Activated naive CD4-positive, alpha-beta T cell treated with anti-CD3 and anti-CD28 coated beads for 36 hours (primary cell): ENCODE results near the gene CCR6. TPM values are rescaled to one million over a fixed set of nuclear protein-coding genes. Genes with fewer than 3 reads are reported as not detected.
"Not testable (repeated sequence)": the region's sequence is repeated elsewhere in the genome, so short reads cannot be mapped to it uniquely, and the experiment has no call there.

Experiments used
- CTCF ChIA-PET: fragments of 350-600 bp; sonication (Branson Sonifier 250); formaldehyde crosslinking; loops from one replicate; lab custom pipeline; 2021; ENCODE audit warnings: antibody characterized with exemption; lab: Charles Lee
- DNase-seq: peaks from one replicate; pipeline ENCODE4 v3.0.0-alpha.2; 2020
- H3K27ac Mint-ChIP-seq: one replicate; pipeline ENCODE4 v1.8.0; 2021; ENCODE audit warnings: mild to moderate bottlenecking, mixed read lengths
- H3K27me3 Mint-ChIP-seq: one replicate; pipeline ENCODE4 v1.8.0; 2021; ENCODE audit warnings: low read depth, mixed read lengths
- H3K36me3 Mint-ChIP-seq: one replicate; pipeline ENCODE4 v1.8.0; 2021; ENCODE audit warnings: low read depth, mixed read lengths
- H3K4me1 Mint-ChIP-seq: one replicate; pipeline ENCODE4 v1.8.0; 2021; ENCODE audit warnings: low read depth, mixed read lengths
- H3K4me3 Mint-ChIP-seq: one replicate; pipeline ENCODE4 v1.8.0; 2021; ENCODE audit warnings: mild to moderate bottlenecking, moderate library complexity, mixed read lengths
- H3K9me3 Mint-ChIP-seq: one replicate; pipeline ENCODE4 v1.8.0; 2021; ENCODE audit warnings: mixed read lengths
- intact Hi-C: fragments of 100-400 bp; cut with micrococcal nuclease; formaldehyde crosslinking; loops from one replicate; pipeline ENCODE4 v1.15.1; 2023
- total RNA-seq, 2 experiments: library from RNA; stranded (reverse); gene quantifications; one replicate each; pipeline ENCODE4 v1.2.3, GENCODE V29; 2021

The CCR6 gene
- total RNA-seq, 2 experiments from 2014 or later, result 0.31 to 0.37 TPM

DNA sequence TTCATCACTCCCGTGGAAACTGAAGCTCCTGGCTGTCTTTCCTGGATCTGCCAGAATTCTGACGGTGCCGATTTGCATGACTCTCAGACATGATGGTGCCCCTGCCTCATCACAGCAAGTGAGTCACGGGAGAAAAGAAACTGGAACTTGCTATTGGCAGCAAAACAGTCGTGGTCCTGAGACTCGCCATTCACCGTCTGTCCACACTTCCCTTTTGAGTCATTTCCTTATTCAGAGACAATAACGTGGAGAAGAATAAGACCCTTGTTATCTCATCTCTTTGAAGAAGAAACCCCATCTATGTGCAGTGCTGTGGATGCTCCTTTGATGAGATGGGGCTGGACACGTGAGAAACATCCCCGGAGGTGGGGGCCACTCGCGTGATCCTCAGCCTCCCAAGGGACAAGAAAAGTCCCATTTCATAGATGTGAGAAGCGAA, 30.6 kb downstream of the CCR6 start:
- Mint-ChIP-seq H3K4me1 (peaks cover 8% of the 10 kb centered on the region), H3K9me3 (no peaks in the 10 kb centered on the region), H3K36me3 (no peaks in the 10 kb centered on the region), H3K27ac (no peak overlapping the region), H3K27me3 (no peaks in the 10 kb centered on the region), H3K4me3 (no peak overlapping the region)
- CTCF ChIA-PET, result no interaction called here
- no peak for DNase-seq
- intact Hi-C loops, result no loop called here

DNA sequence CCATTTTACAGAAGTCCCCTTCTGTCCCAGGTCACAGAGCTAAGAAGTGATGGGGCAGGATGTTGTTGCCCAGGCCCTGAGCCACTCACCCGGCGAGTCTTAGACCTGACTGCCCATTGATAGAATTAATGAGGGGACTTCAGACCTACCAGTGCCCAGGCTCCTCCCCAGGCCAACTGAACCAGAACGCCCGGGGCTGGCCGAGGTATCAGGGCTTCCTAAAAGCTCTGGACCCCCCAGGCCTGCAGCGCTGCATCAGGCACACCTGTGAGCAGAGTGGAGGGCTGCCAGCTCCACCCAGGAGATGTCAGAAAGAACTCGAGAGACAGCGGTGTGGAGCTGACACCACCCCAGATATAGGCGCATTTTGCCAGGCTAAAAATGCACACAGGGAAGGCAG, 31.4 kb downstream of the CCR6 start:
- intact Hi-C loops, result no loop called here
- CTCF ChIA-PET, result no interaction called here
- no peaks in the 10 kb centered on the region for H3K27me3 Mint-ChIP-seq
- H3K4me3 Mint-ChIP-seq, result no peak overlapping the region
- H3K9me3 Mint-ChIP-seq, result no peaks in the 10 kb centered on the region
- no peak overlapping the region for H3K27ac Mint-ChIP-seq
- no peaks in the 10 kb centered on the region for H3K36me3 Mint-ChIP-seq
- H3K4me1 Mint-ChIP-seq, result peaks cover 8% of the 10 kb centered on the region
- DNase-seq, result no peak

DNA sequence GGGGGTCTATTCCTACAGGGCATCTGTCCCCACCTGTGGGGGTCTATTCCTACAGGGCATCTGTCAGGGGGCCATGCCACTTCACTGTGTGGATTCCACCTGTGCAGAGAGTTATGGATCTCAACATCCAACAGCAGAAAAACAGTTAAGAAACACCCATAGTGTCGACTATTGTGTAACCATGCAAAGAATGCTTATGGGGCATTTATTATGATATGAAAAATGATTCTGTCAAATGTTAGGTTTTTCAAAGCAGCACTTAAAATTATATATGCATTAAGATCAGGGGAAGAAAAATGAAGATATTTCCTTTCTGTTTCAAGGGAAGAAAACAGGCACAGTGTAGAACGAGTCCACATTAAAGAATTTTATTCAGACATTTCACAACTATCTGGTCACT, 32.0 kb downstream of the CCR6 start:
- no peak for DNase-seq
- no peaks in the 10 kb centered on the region for H3K36me3 Mint-ChIP-seq
- no peak overlapping the region for H3K4me3 Mint-ChIP-seq
- H3K9me3 Mint-ChIP-seq, result no peaks in the 10 kb centered on the region
- no peaks in the 10 kb centered on the region for H3K27me3 Mint-ChIP-seq
- CTCF ChIA-PET, result no interaction called here
- intact Hi-C loops, result no loop called here
- peaks cover 8% of the 10 kb centered on the region for H3K4me1 Mint-ChIP-seq
- H3K27ac Mint-ChIP-seq, result no peak overlapping the region

- H3K27me3 Mint-ChIP-seq, result no peaks in the 10 kb centered on the region
- DNase-seq, result no peak
- intact Hi-C loops, result no loop called here
Observed at GRCh38 chr6:167157414-167157813, 34.5 kb downstream of the CCR6 start.

DNA sequence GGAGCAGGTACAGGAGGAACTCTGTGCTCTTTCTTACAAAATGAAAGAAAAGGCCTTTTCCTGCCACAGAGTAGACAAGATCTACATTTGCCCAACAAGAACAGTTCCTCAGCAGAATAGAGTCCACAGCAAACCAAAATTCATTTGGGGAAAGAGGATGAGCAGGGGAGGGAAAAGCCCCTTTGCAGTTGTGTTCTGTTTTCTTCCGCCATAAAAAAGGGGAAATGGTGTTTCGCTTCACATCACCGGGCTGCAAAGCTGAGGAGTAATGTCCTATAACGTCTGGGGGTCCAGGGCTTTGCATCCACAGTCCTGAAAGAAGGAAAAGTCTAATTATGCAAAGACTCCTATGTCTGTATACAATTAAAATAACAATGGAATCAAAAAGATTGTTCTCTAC, 35.0 kb downstream of the CCR6 start, which contains the start of gene GPR31:
GPR31 (minus strand) TSS at position 118 of the 400 bp plus-strand sequence. CDS start 149 bp downstream, outside the sequence.
- no peak for DNase-seq
- no peaks in the 10 kb centered on the region for H3K27me3 Mint-ChIP-seq
- H3K27ac Mint-ChIP-seq, result no peak within 1 kb of the TSS
- peaks cover 2% of the 10 kb centered on the region for H3K4me1 Mint-ChIP-seq
- no peak within 1 kb of the TSS for H3K4me3 Mint-ChIP-seq
- CTCF ChIA-PET, result no interaction called here
- H3K36me3 Mint-ChIP-seq, result no peaks in the 10 kb centered on the region
- intact Hi-C loops, result no loop called here
- H3K9me3 Mint-ChIP-seq, result no peaks in the 10 kb centered on the region

More at GRCh38 chr6:167157414-167157813, 34.5 kb downstream of the CCR6 start:
- peaks cover 2% of the 10 kb centered on the region for H3K4me1 Mint-ChIP-seq
- no peaks in the 10 kb centered on the region for H3K36me3 Mint-ChIP-seq
- no peak overlapping the region for H3K27ac Mint-ChIP-seq
- no peak overlapping the region for H3K4me3 Mint-ChIP-seq
- no peaks in the 10 kb centered on the region for H3K9me3 Mint-ChIP-seq
- CTCF ChIA-PET, result no interaction called here

DNA sequence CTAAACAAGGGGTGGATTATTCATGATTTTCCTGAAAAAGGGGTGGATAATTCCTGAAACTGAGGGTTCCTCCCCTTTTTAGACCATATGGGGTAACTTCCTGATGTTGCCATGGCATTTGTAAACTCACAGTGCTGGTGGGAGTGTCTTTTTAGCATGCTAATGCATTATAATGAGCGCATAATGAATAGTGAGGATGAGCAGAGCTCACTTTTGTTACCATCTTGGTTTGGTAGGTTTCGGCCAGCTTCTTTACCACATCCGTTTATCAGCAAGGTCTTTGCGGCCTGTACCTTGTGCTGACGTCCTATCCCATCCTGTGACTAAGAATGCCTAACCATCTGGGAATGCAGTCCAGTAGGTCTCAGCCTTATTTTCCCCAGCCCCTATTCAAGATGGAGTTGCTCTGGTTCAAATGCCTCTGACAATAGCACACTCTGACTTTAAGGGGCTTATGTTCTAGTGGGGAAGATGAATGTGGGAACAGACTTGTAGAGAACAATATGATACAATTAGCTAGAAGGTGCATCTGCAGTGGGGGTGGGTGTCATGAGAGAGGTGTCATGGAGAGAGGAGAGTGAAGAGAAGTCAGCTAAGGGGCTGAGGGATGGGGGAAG, 39.1 kb downstream of the CCR6 start:
- Mint-ChIP-seq H3K4me1 (peaks cover 6% of the 10 kb centered on the region), H3K27ac (no peak overlapping the region), H3K27me3 (no peaks in the 10 kb centered on the region), H3K4me3 (no peak overlapping the region), H3K36me3 (no peaks in the 10 kb centered on the region), H3K9me3 (no peaks in the 10 kb centered on the region)
- CTCF ChIA-PET, result no interaction called here
- DNase-seq, result no peak
- intact Hi-C loops, result no loop called here

DNA sequence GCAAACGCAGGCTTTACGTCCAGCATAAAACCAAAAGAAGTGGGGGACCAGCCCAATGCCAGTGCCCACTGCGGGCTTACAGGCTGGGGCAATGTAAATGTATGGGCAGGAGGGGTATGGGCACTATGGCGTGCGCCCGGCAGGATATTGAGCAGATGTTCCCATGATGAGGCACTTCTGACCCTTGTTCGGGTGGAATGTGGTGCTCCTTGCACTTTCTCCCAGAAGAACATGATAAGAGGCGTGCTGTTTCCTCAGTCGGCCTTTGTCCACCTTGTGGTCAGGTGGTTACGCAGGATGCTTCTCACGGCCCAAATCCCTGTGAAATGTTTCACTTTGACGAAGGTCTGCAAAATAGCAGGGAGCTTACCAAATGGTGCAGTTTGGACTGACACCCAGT, 39.7 kb downstream of the CCR6 start:
- H3K9me3 Mint-ChIP-seq, result no peaks in the 10 kb centered on the region
- CTCF ChIA-PET, result no interaction called here
- no peak for DNase-seq
- no peaks in the 10 kb centered on the region for H3K27me3 Mint-ChIP-seq
- no peaks in the 10 kb centered on the region for H3K36me3 Mint-ChIP-seq
- peaks cover 6% of the 10 kb centered on the region for H3K4me1 Mint-ChIP-seq
- H3K4me3 Mint-ChIP-seq, result no peak overlapping the region
- no peak overlapping the region for H3K27ac Mint-ChIP-seq
- intact Hi-C loops, result no loop called here

DNA sequence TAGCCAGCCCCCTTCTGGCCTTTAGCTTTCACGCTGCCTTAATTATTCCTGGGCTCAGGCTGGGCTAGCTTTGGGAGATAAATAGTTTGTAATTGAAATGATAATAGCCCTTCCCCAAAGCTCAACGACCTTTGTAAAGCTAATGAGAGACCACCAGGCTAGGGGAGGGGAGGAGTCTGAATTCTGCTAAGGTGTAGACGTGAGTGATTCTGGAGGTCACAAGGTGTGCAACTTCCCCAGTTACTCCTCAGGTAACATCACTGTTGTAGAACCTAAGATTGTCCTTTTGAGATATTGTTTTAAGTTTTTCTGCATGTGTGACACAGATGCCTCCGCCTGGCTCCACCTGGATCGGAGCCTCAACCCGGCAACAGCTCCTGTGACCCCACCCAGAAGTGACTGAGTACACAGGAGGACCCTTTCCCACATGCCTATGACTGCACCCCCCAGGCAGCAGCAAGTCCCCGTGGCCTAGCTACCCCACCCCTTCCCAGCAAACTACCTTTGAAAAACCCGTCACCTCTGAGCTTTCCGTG, 40.6 kb downstream of the CCR6 start:
- Mint-ChIP-seq H3K27me3 (no peaks in the 10 kb centered on the region), H3K4me3 (no peak overlapping the region), H3K9me3 (no peaks in the 10 kb centered on the region), H3K27ac (no peak overlapping the region), H3K4me1 (peaks cover 6% of the 10 kb centered on the region), H3K36me3 (no peaks in the 10 kb centered on the region)
- CTCF ChIA-PET, result no interaction called here
- no peak for DNase-seq
- intact Hi-C loops, result no loop called here

DNA sequence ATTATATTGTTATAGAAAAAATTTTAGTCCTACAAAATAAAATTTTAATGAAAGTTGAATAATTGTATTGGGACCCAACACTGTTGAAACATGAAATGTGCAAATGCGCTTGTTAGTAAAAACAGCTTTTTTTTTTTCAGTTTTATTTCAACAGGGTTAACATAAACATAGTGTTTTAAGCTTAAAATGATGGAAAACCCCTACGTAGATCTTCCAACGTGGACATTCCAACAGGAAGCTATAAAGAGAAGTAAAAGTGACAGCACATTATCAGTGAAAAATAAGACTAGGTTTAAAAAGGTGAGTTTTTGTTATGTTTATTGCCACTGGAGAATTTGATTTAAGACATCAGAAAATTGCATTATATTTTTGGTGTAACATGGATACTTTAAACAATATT, 41.4 kb downstream of the CCR6 start:
- H3K27ac Mint-ChIP-seq, result no peak overlapping the region
- intact Hi-C loops, result no loop called here
- CTCF ChIA-PET, result no interaction called here
- H3K36me3 Mint-ChIP-seq, result no peaks in the 10 kb centered on the region
- H3K27me3 Mint-ChIP-seq, result no peaks in the 10 kb centered on the region
- H3K9me3 Mint-ChIP-seq, result no peaks in the 10 kb centered on the region
- peaks cover 6% of the 10 kb centered on the region for H3K4me1 Mint-ChIP-seq
- H3K4me3 Mint-ChIP-seq, result no peak overlapping the region
- DNase-seq, result no peak

DNA sequence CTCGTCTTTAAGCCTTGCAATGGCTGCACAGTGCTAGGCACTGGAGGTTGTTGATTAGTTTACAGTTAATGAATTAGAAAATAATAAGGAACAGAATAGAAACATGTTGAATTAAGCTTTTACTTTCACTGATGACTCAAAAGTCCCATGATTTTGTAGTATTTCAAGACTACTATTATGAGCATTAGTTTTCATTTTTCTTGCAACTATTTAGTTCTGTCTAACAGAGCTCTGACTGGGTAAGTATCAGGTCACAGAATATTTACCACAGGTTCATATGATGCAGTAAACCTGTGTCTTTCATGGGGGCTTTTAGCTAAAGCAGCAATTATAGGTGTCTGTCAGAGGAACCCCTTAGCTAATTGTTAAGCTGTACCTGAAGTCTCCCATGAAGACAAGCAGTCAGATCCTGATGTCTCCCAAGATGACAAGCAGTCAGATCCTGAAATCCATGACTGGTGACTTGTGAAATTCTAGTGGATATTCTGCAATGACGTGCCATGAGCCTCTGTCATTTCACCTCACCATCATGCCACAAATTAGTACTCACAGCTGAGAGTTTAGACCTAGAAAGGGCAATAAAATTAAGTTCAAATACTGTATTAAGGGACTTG, 43.1 kb downstream of the CCR6 start:
- Mint-ChIP-seq H3K9me3 (no peaks in the 10 kb centered on the region), H3K27me3 (peaks cover 4% of the 10 kb centered on the region), H3K4me3 (no peak overlapping the region), H3K27ac (no peak overlapping the region), H3K4me1 (peaks cover 6% of the 10 kb centered on the region), H3K36me3 (no peaks in the 10 kb centered on the region)
- intact Hi-C loops, result no loop called here
- no peak for DNase-seq
- CTCF ChIA-PET, result interaction anchor here (0.6 kb wide), 1 partner anchor 524 kb away, joined by 3 read pairs; no protein-coding TSS in a partner anchor

- CTCF ChIA-PET, H3K9me3 Mint-ChIP-seq, H3K4me3 Mint-ChIP-seq, DNase-seq, H3K4me1 Mint-ChIP-seq, H3K27ac Mint-ChIP-seq, intact Hi-C loops, H3K27me3 Mint-ChIP-seq, H3K36me3 Mint-ChIP-seq: not testable (repeated sequence)
Observed at GRCh38 chr6:167167699-167168098, 44.8 kb downstream of the CCR6 start.

DNA sequence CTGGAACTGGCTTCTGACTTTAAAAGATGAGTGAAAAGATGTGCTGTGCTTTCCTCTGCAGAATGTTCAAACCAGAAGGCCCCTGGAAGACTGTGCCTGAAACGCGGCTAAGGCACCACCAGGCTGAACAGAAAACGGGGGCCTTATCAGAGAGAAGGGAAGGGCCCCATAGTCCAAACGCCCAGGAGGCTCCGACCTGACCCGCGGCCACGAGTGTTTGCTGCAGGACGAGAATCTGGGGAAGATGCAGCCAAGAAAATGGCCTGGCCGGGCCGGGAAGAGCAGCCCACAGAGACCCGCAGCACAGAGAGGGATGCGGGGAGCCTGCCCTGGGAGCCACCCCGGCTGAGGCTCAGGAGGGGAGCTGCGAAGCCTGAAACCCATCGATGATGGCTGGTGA, 45.4 kb downstream of the CCR6 start:
- H3K36me3 Mint-ChIP-seq, H3K9me3 Mint-ChIP-seq, intact Hi-C loops, H3K27me3 Mint-ChIP-seq, H3K27ac Mint-ChIP-seq, CTCF ChIA-PET, H3K4me1 Mint-ChIP-seq, H3K4me3 Mint-ChIP-seq, DNase-seq: not testable (repeated sequence)

GRCh38 chr6:167169867-167170266, 47.0 kb downstream of the CCR6 start:
- CTCF ChIA-PET, H3K27ac Mint-ChIP-seq, H3K4me1 Mint-ChIP-seq, H3K36me3 Mint-ChIP-seq, DNase-seq, intact Hi-C loops, H3K4me3 Mint-ChIP-seq, H3K9me3 Mint-ChIP-seq, H3K27me3 Mint-ChIP-seq: not testable (repeated sequence)
